G401.6 (cell line): ENCODE data around the gene NTM.
"Not testable (repeated sequence)": the region's sequence is repeated elsewhere in the genome, so short reads cannot be mapped to it uniquely, and the experiment has no call there.

Experiments used
- FAIRE-seq: peaks from 2 replicates; lab custom pipeline; 2012; peaks lifted over from hg19 to GRCh38; lab: Jason Lieb, UNC

The NTM gene

DNA sequence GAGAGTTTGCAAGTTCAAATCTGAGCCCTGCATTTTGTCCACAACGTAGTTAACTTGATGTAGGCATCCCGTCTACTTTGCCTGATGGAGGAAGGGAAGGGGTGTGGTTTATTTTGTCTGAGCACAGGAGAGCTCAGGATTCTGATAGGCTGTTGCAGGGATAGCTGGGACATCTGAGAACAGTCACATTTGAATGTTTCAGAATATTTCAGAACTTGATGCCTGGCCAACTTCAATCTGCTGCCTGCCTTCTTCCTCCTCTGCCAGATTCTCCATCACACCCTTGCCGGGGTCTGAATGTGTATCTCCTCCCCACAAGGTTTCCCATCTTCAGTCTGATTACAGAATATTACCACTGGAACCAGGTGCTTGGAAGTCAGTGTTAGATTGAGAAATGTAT lies 51.6 kb downstream of the NTM start:
- FAIRE-seq = no peak

DNA sequence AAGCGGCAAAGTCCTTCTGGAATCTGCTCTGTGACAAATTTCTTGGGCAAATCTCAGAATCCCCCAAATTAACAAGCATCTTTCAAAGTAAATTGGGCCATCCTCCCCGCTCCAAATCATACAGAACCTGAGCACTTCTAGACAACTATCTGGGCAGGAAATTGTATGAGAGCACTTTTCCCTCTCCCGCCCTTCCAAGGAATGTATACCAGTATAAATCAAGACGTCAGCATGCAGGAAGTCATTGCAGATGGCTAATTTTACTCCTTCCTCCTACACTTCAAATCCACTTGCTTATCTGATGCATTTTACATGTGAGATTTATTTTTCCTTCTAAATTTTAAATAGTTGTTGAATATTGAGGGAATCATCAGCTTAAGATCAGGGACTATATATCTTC lies 52.1 kb downstream of the NTM start:
- no peak for FAIRE-seq

DNA sequence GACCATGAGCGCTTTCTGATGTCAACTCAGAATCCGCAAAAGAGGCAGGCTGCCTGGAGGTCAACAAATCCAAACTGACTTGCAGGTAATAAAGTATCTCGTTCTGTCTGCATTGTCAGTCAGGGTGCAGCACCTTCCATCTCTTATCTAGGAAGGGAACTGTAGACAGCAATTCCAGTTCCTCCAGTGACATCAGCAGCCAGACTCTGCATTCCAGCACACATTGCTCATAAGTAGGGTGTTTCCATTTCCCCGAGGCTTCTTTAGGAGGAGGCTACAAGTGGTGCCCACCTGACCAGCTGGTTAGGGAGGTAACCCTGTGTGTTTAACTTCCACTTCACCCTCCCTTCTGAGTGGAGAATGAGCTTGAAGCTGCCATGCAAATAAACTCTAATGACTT lies 53.3 kb downstream of the NTM start:
- no peak for FAIRE-seq

DNA sequence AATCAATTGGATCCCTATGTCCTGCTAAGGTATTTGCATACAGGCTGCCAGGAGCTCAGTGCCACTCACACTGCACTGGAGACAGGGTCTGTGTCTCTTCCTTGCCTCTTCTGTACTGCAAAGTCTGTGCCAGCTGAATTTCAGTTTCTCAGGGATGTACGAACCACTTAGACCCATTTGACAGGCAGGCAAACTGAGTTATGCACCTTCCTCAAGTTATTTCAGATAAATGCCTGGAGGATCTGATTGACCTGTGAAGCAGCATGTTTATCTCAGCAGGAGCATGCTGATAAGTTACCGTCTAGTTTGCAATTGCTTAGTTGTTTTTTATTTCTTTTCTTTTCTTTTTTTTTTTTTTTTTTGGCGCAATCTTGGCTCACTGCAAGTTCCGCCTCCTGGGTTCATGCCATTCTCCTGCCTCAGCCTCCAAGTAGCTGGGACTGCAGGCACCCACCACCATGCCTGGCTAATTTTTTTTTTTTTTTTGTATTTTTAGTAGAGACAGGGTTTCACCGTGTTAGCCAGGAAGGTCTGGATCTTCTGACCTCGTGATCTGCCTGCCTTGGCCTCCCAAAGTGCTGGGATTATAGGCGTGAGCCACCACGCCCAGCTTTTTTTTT lies 54.0 kb downstream of the NTM start:
- not testable (repeated sequence) for FAIRE-seq

DNA sequence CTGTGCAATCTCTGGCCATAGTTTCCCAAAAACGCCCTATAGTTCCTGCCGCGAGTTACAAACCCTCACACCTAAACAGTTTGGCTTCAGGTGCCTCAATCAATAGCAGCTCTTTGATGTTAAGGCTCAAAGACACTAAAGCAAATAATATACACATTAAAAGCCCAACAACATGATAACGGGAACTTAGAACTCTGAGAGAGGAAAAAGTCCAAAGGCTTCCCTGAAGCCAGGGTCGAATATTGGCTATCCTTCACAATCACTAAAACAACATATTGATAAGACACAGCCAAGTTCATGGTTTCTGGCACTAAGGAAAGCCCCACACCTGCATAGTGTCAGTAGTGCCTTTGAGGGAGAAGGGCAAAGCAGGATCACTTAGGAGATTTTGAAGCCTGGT lies 54.9 kb downstream of the NTM start:
- no peak for FAIRE-seq

DNA sequence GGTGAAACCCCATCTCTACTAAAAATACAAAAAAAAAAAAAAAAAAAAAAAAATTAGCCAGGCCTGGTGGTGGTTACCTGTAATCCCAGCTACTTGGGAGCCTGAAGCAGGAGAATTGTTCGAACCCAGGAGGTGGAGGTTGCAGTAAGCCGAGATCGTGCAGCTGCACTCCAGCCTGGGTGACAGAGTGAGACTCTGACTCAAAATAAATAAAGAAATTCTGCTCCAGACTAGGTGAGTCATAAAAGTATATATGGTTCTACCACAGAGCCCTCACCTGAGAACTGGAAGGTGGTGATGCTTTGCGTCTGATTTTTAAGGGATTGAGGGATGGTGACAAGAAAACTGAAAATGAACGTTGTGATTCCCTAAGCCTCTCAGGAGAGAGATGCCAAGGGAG lies 58.4 kb downstream of the NTM start:
- FAIRE-seq = no peak

DNA sequence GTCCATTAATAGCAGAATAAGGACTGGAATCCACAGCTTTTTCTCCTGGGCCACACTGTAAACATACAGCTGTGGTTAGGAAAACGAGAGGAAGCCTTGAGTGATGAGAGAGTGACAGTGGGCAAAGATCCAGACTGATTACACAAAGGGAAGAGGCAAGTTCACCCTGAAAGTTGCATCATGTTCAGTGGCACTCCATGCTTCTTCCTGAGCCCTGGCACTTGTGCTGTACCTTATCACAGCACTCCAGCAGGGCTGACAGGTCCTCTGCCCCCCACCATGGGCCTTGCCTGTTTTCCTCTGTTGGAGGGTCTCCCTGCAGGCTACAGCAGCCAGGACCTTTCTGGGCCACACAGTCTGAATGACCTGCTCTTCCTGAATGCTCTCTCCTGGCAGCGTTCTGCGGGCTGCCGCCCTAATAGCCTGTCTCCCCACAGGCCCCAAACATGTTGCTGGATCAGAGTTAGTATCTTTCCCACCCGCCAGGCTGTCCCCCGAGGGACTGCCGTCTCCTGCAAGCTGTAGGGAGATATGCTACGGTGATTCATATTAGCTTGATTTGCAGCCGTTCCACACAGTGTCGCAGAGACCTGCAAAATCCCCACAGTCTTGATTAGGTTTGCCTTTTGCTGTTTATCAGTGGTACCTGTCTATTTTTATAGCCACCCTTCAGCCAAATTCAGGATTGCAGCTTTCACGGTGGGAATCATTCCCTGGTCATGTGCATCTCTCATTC lies 60.2 kb downstream of the NTM start:
- FAIRE-seq = no peak

DNA sequence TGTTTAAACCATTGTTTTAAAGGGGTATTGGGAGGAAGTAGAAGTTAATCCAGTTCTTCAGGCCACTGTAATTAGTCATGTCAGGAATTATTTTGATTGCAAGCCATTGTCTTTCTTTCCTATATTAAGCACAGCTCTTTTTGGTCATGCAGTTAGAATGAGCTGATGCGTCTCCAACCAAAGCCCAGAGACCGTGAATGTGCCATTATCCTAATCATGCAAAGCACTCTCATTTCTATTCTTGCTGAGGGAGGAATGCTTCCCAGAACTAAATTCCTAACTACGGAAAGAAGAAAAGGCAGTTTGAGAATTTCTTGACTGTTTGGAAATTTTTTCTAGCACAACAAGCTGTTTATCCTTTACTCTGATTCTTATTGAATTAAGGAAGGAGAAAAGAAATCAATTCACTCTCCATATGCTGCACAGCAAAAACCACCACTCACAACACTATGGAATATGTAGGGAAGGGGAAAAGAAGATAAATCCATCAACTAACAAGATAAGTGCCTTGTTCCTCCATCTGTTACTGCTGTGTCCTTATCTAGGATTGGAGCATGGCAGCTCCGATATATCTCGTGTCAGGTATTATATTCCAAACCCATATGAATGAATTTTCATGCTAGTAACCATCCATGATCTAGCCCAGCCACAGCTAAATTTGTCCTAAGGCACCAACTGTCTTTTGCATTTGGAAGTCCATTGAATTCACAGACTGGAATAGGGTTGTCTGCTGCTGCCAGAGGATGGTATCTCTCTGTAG lies 70.8 kb downstream of the NTM start:
- no peak for FAIRE-seq

DNA sequence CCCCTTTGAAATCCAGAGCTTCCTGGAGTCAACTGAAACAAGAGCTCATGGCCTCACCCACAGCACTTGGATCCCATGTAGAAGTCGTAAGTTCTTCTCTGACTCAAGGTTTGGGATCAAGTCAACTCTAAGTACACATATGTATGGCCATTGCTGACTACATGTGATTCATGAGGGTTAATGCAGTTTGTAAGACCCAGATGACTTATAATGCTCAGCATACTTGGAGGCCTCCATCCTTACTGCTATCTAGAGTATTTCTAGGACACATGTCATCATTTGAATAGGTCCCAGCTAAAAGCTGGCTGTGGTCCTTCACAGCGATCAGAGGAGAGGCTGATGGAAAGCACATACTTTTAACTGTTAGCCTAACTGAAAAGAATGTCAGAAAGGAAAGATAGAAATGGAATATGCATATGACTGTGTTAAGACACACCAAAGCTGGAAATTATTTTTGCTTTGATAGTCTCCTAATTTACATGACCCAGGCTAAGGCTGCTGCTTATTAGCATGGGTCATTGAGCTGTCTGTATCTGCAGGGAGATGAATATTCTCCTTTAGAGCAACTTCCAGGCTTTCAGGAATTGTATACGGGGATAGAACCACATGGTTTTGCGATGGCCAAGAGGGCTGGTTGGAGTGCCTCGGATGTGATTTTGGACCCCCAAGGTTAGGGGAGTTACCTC lies 76.3 kb downstream of the NTM start:
- no peak for FAIRE-seq

DNA sequence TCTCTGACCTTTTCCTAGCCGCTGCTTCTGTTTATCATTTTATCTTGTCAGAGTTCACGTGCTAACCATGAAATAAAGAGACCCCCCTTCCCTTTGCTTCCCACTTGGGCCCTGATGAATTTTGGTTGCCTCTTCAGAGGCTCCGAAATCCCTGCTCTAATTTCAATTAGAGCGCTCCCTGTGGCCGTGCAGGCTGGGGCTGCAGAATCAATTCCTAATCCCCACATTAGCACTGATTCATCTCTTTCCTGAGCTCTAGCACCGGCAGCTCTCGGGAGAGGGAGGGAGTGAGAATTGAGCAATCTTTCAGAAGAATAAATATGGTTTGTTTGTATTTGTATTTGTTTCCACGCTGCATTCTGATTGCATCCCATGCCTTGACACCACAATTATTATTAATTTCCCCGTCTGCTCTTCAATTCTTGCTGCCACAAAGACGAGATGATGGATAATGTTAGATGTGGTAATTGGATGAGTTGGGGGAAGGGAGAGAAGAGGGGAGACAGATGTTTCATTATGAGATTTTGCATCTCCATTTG lies 76.9 kb downstream of the NTM start:
- no peak for FAIRE-seq

DNA sequence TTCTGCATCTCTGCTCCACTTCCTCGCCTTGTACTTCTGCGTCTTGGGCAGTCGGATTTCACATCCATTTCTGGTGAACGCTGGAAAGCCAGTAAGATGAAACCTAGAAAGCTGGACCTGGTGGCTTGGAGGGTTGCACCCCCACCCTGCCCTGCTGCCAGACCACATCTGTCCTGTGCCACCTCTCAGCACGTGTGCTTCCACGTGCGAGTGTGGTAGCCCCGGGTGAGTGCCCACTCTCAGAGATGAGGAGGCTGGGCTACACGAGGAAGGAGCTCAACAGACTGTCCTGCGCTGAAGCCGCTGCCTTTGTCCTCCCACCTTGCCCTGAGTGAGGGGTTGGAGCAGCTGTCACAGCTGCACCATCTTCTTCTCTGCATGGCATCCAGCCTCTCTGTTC lies 77.5 kb downstream of the NTM start:
- no peak for FAIRE-seq

DNA sequence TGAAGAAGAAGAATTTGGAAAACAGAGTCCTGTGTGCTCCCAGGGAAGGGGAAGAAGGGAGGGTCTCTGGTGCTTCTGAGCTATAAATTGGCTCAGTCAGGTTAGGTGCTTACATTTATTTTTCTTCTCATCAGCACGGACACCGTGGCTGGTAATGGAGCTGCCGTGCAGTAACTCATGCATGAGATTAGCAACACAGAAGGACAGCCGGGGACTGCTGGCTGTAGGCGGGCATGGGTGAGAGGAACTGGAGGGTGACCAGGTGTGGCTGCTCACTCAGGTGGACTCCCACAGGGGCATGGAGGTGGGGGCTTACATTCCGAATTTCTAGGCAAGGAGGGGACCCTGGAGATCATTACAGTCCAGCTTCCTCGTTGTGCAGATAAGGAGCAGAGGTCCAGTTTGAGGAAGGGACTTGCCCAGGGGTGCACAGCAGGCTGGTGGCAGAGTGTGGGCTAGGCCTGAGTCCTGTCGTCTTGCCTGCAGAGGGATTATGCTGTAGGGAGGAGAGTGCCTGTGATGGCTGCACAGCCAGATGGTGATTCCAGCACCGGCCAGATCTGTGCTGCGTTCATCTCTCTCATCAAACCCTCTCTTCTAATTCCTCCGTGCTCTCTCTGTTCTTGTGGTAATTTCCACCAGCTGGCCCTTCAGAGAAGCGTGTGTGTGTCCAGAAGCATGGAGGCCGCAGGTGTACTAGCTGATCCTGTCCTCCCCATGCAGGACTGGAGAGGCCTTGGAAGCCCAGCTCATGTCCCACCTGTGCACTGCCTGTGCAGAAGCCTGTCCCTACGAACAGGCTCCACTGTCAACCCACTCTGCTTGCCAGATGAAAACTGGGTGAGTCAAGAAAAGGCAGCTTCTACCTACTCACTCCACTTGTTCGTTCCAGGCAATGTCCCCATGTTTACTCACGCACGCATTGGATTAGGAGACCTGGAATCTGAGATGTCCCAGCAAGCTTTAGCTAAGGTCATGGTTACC lies 78.9 kb downstream of the NTM start:
- no peak for FAIRE-seq

DNA sequence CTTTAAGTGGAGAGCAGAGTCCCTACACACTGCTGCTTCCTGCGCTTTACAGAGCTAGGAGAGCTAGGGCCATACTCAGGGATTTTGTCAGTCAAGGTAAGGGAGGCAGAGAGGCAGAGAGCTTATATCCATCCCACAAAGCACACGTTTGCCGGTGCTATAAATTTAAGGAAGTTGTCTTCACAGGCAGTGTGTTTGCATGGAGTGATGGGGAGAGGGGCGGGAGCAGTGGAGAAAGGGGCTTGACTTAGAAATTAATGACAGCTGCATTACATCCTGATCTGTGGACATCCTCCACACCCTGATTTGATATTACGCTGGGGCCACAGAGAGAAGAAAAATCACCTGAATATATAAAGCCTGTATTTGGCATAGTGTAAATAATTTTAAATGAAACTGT lies 84.1 kb downstream of the NTM start:
- no peak for FAIRE-seq

DNA sequence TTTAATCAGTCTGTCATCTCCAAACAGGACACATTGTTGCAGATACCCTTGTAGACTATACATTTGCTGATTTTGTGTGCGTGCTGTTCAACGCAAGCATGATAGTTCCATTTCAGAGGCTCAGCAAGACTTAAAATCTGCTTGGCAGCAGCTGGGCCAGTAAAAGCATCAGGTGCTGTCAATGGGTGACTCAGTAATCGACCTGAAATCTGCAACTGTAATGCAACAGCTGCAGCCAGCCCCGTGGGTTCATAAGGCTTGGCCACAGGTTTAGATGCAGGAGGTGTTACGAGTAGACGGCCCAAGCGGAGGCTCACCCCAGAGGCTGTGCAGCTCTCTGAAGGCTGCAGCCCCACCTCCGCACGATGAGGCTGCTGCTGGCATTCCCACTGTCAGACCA lies 84.6 kb downstream of the NTM start:
- FAIRE-seq = no peak

DNA sequence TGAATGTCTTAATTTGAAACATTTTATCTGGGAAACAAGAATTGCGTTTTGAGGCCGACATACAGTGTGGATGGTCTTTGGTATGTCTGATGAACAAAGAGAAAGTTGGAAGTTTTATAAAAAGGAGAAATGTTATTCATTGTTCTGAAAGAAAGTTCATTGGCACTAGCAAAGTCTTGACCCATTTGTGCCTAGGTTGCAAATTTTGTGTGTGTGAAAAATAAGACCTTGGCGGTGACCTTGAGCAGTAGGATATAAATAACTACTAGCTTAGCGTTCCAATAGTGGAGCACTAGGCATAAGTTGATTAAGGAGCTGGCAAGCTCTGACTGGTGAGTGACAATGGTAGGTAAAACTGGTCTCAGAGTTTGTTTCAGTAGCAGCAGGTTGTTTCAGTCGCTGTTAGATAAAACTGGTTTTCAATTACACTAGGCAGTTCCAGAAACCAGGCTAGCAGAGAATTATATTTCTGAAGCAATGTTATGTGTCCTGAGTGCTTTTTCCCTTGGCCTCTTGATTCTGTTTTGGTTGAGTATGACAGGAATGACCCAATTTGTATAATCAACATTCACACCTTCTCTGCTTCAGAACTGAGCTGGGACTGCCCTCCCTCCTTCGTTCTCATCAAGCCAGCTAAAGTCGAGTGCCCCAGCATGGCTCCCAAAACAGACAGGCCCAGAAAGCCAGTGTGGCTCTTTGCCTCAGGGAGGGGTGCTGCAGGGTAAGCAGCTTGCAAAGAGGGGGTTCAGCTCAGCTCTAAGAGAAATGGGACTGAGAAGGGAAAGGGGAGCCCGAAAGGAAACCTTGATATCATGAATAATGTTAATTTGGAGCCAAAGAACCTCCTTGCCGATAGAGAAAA lies 85.7 kb downstream of the NTM start:
- no peak for FAIRE-seq

DNA sequence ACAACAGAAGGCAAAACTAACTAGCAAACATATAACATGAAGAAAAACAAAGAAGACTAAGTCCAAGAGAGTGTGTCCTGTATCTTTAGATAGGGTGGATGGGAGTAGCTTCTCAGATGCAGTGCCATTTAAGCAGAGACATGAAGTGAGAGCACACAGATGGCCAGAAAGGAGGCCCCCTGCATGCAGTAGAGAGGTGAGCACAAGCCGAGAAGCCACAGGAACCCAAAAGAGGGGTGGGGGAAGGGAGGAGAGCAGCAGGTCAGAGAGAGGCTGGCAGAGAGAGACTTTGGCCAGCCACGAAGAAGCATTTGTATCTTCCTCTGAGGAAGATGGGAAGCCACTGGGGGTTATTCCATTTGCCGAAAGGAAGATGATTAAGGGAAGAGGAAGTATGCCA lies 86.7 kb downstream of the NTM start:
- no peak for FAIRE-seq

DNA sequence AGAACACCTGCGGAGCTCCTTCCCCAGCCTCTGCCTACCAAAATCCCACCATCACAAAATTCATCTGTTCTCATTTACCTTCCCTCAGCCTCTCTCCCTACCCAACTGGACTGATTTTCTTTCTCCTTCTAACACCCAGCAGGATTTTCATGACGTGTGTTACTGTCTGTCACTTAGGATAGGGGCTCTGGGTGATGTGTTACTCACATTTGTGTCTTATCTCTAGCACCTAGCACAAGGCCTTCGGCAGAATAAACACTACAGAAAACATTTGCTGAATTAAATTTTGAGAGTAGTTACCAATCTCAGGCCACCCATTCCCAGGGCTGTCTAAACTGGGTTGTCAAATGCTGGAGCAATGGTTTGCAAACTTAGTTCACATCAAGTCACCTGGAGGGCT lies 88.0 kb downstream of the NTM start:
- no peak for FAIRE-seq

DNA sequence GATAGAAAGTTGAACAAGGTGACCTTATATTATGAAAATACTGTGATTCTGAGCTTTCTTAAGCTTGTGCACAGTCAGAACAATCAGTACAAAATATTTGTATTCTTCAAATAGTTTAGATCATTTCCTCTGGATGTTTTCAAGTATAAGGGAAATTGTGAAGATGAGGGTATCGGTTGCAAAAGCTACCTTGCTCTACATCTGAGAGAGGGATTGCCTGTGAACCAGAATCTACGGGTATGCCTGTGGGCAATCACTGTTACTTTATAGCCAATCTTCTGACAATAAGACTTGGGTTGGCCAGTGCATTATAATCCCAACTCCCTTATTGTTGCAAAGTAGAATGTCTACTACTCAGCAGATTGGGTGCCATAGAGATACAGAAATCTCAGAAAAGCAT lies 90.5 kb downstream of the NTM start:
- no peak for FAIRE-seq

DNA sequence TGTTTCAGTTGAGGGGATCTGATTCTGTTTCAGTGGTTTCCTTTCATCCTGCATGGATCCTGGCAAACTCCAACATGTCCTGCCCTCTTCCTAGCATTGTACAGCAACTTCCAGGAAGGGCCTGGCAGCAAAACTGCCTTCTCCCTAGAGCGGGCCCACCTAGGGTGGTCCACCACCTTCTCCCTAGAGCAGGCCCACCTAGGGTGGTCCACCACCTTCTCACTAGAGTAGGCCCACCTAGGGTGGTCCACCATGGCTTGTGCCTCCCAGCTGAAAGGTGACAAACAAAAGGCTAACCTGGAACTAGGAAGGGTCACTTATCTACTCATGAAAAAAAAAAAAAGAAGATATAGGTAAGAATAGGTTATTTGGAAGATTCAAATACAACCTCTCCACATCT lies 92.2 kb downstream of the NTM start:
- no peak for FAIRE-seq

DNA sequence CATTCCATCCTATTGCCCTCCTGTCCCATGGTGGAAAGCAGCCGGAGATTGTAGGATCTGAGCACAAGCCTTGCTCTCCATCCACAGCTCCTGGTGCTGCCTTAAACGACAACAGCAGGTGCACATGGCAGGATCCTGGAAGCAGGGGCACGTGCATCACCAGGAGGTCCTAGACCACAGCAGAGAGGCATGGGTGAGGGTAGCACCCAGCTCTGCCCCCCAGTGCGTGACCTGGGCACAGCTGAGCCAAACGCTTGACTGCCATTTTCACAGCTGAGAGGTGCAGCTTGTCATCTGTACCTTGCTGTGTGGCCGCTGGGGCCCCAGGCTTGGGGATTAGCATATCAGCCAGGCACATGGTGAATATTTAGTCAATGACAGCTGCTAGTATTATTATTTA lies 92.7 kb downstream of the NTM start:
- no peak for FAIRE-seq
